CD4-positive, alpha-beta T cell (primary cell): Measurements from ENCODE around the gene CLDN18. TPM values are rescaled to one million over a fixed set of nuclear protein-coding genes. Genes with fewer than 3 reads are reported as not detected.

Experiments used
- ATAC-seq: fragments of 200-7000 bp; cut with Tn5 transposase; one replicate; pipeline ENCODE4 v1.10.0; 2022; ENCODE audit warnings: mild to moderate bottlenecking; ENCODE audit not compliant: poor library complexity
- CTCF ChIA-PET: fragments of 350-600 bp; sonication (Branson Sonifier 250); formaldehyde crosslinking; loops from one replicate; lab custom pipeline; 2021; ENCODE audit warnings: antibody characterized with exemption, inconsistent platforms; lab: Charles Lee
- POLR2A ChIA-PET: fragments of 350-600 bp; sonication (Branson Sonifier 250); formaldehyde crosslinking; loops from one replicate; lab custom pipeline; 2021; ENCODE audit warnings: antibody characterized with exemption, inconsistent platforms; lab: Charles Lee
- DNase-seq, 14 experiments: peaks; one replicate each; pipeline ENCODE4 v3.0.0-alpha.2; 2013 to 2020; ENCODE audit warnings: mixed read lengths in 2 of 14
- H3K27ac ChIP-seq, 2 donors: one replicate each; pipeline versions ENCODE4 v1.5.1 to v1.7.0; 2013; ENCODE audit warnings: low read length in 2 of 2, low read depth in 1 of 2, mild to moderate bottlenecking in 1 of 2
- H3K27me3 ChIP-seq, 2 experiments: 1 replicate in 1 of 2; 2 replicates in 1 of 2; pipeline versions ENCODE4 v1.6.1 to v1.7.0; 2013; ENCODE audit warnings: low read length in 2 of 2, control low read depth in 1 of 2, mild to moderate bottlenecking in 1 of 2, moderate library complexity in 1 of 2; ENCODE audit not compliant: insufficient read depth in 2 of 2, control insufficient read depth in 1 of 2
- H3K36me3 ChIP-seq: one replicate; pipeline ENCODE4 v1.6.1; 2013; ENCODE audit warnings: low read length, control low read depth; ENCODE audit not compliant: insufficient read depth
- H3K4me1 ChIP-seq: one replicate; pipeline ENCODE4 v1.6.1; 2013; ENCODE audit warnings: low read length, control low read depth; ENCODE audit not compliant: insufficient read depth
- H3K4me3 ChIP-seq: one replicate; pipeline ENCODE4 v1.5.1; 2013; ENCODE audit warnings: mild to moderate bottlenecking, low read length, moderate library complexity
- H3K9me3 ChIP-seq, 2 experiments: 1 replicate in 1 of 2; 2 replicates in 1 of 2; pipeline versions ENCODE4 v1.6.1 to v1.7.0; 2013; ENCODE audit warnings: low read length in 2 of 2, mild to moderate bottlenecking in 2 of 2, control low read depth in 1 of 2, moderate library complexity in 1 of 2; ENCODE audit not compliant: control insufficient read depth in 1 of 2, insufficient read depth in 1 of 2
- H3K27ac Mint-ChIP-seq: one replicate; pipeline ENCODE4 v1.8.0; 2020; ENCODE audit warnings: mixed read lengths
- H3K27me3 Mint-ChIP-seq: one replicate; pipeline ENCODE4 v1.8.0; 2021; ENCODE audit warnings: mixed read lengths
- H3K36me3 Mint-ChIP-seq: one replicate; pipeline ENCODE4 v1.8.0; 2021; ENCODE audit warnings: low read depth, mixed read lengths
- H3K4me1 Mint-ChIP-seq: one replicate; pipeline ENCODE4 v1.8.0; 2021; ENCODE audit warnings: low read depth, mixed read lengths
- H3K4me3 Mint-ChIP-seq: one replicate; pipeline ENCODE4 v1.8.0; 2020; ENCODE audit warnings: mild to moderate bottlenecking, mixed read lengths
- H3K9me3 Mint-ChIP-seq: one replicate; pipeline ENCODE4 v1.8.0; 2020; ENCODE audit warnings: mixed read lengths
- CTCF ChIP-seq: fragments of 200-600 bp; IDR thresholded peaks from one replicate; pipeline ENCODE4 v1.8.0; 2022; ENCODE audit warnings: antibody characterized with exemption, mild to moderate bottlenecking
- intact Hi-C, 2 experiments: fragments of 100-400 bp; cut with DNase I in 1 of 2; cut with micrococcal nuclease in 1 of 2; formaldehyde crosslinking; loops; one replicate each; pipeline versions ENCODE4 v1.15.1 to v1.9.0; 2023 to 2025; cut with DNase I, micrococcal nuclease
- total RNA-seq, 174 experiments: library from RNA in 2 of 174; stranded (reverse) in 2 of 174; gene quantifications; one replicate each; pipeline ENCODE4 v1.2.3 and lab custom pipeline; 2021 to 2026

CLDN18 gene
- total RNA-seq, 2 experiments from 2014 or later = not detected

GRCh38 chr3:138010273-138010590, 267 bp downstream of the CLDN18 start:
- Histone ChIP-seq H3K27me3 (no peaks in the 10 kb centered on the region), H3K9me3 (no peaks in the 10 kb centered on the region), H3K4me1 (no peaks in the 10 kb centered on the region), H3K36me3 (no peaks in the 10 kb centered on the region), H3K27ac (no peak overlapping the region), H3K4me3 (no peak overlapping the region)
- no peak for ATAC-seq
- Mint-ChIP-seq H3K27me3 (peaks cover 5% of the 10 kb centered on the region), H3K4me3 (no peak overlapping the region), H3K27ac (no peak overlapping the region), H3K4me1 (no peaks in the 10 kb centered on the region), H3K36me3 (no peaks in the 10 kb centered on the region), H3K9me3 (no peaks in the 10 kb centered on the region)
- CTCF ChIA-PET = no interaction called here
- POLR2A ChIA-PET = no interaction called here
- TF ChIP-seq CTCF = no peak
- DNase-seq = no peak
- intact Hi-C loops = no loop called here

- Histone ChIP-seq H3K27ac (no peak overlapping the region), H3K4me3 (no peak overlapping the region), H3K27me3 (no peaks in the 10 kb centered on the region), H3K4me1 (no peaks in the 10 kb centered on the region), H3K9me3 (no peaks in the 10 kb centered on the region), H3K36me3 (no peaks in the 10 kb centered on the region)
- Mint-ChIP-seq H3K27me3 (peaks cover 5% of the 10 kb centered on the region), H3K27ac (no peak overlapping the region), H3K4me1 (no peaks in the 10 kb centered on the region), H3K9me3 (no peaks in the 10 kb centered on the region), H3K4me3 (no peak overlapping the region), H3K36me3 (no peaks in the 10 kb centered on the region)
- intact Hi-C loops = no loop called here
- ChIA-PET POLR2A (no interaction called here), CTCF (no interaction called here)
- ATAC-seq (no peak), DNase-seq (no peak)
- TF ChIP-seq CTCF = no peak
These were observed 1.8 kb downstream of the CLDN18 start for GRCh38 chr3:138011722-138012121.

GRCh38 chr3:138012526-138012925, 2.6 kb downstream of the CLDN18 start:
- H3K27me3 Mint-ChIP-seq = peaks cover 5% of the 10 kb centered on the region
- H3K4me3 Mint-ChIP-seq = no peak overlapping the region
- ATAC-seq = no peak
- H3K36me3 ChIP-seq = no peaks in the 10 kb centered on the region
- H3K4me1 ChIP-seq = no peaks in the 10 kb centered on the region
- H3K4me1 Mint-ChIP-seq = no peaks in the 10 kb centered on the region
- H3K36me3 Mint-ChIP-seq = no peaks in the 10 kb centered on the region
- DNase-seq = no peak
- intact Hi-C loops = no loop called here
- no peak overlapping the region for H3K27ac ChIP-seq
- H3K27me3 ChIP-seq = no peaks in the 10 kb centered on the region
- CTCF ChIA-PET = no interaction called here
- TF ChIP-seq CTCF = no peak
- POLR2A ChIA-PET = no interaction called here
- H3K27ac Mint-ChIP-seq = no peak overlapping the region
- no peaks in the 10 kb centered on the region for H3K9me3 ChIP-seq
- no peak overlapping the region for H3K4me3 ChIP-seq
- no peaks in the 10 kb centered on the region for H3K9me3 Mint-ChIP-seq
